A549 (cell line): Measurements from ENCODE around the gene PKP4. TPM values are rescaled to one million over a fixed set of nuclear protein-coding genes. Genes with fewer than 3 reads are reported as not detected.

Source experiments
- ATAC-seq, 2 experiments: fragments of 200-7000 bp in 1 of 2; fragments of >200 bp in 1 of 2; cut with Nextera tagmentation in 1 of 2; cut with Tn5 transposase in 1 of 2; 3 replicates each; pipeline versions ENCODE4 v1.8.0 to v1.9.1; 2018 to 2020; ENCODE audit warnings: mild to moderate bottlenecking in 1 of 2, moderate library complexity in 1 of 2
- CTCF ChIA-PET: fragments of 300-600 bp; sonication (Branson Sonifier 250); formaldehyde crosslinking; extraction: SDS; loops from one replicate; lab custom pipeline; 2021; ENCODE audit warnings: antibody characterized with exemption, inconsistent platforms; lab: Yijun Ruan, JAX
- POLR2A ChIA-PET: fragments of 350-600 bp; formaldehyde crosslinking; extraction: SDS; loops from one replicate; lab custom pipeline; 2021; ENCODE audit warnings: antibody characterized with exemption, inconsistent platforms; lab: Yijun Ruan, JAX
- DNase-seq, 2 experiments: peaks; one replicate each; pipeline versions ENCODE4 v3.0.0 to v3.0.0-alpha.2; 2011 to 2016; ENCODE audit warnings: low read depth in 1 of 2, low spot score in 1 of 2
- FAIRE-seq: peaks from 2 replicates; lab custom pipeline; 2011; peaks lifted over from hg19 to GRCh38; lab: Jason Lieb, UNC
- H3K27ac ChIP-seq, 2 experiments: fragments of >200 bp; sonication (Bioruptor Twin); formaldehyde crosslinking; 3 replicates each; pipeline ENCODE4 v1.5.1; 2016 to 2017
- H3K4me1 ChIP-seq: fragments of >200 bp; sonication (Bioruptor Twin); formaldehyde crosslinking; 3 replicates; pipeline ENCODE4 v1.6.1; 2016
- H3K4me2 ChIP-seq: fragments of >200 bp; sonication (Bioruptor Twin); formaldehyde crosslinking; 3 replicates; pipeline ENCODE4 v1.6.1; 2016
- H3K4me3 ChIP-seq: fragments of >200 bp; sonication (Bioruptor Twin); formaldehyde crosslinking; 3 replicates; pipeline ENCODE4 v1.5.1; 2016
- H3K9me3 ChIP-seq: fragments of >200 bp; sonication (Bioruptor Twin); formaldehyde crosslinking; 3 replicates; pipeline ENCODE4 v1.6.1; 2016
- BHLHE40 ChIP-seq: IDR thresholded peaks from 2 replicates; pipeline ENCODE4 v1.6.1; 2012; ENCODE audit warnings: low read depth, low read length, inconsistent platforms
- CBX2 ChIP-seq: fragments of 200-600 bp; sonication (generic); IDR thresholded peaks from 2 replicates; pipeline ENCODE4 v1.6.1; 2016; ENCODE audit warnings: low read depth, mild to moderate bottlenecking, borderline replicate concordance
- CHD2 ChIP-seq: fragments of 150-350 bp; IDR thresholded peaks from 2 replicates; pipeline ENCODE4 v1.6.1; 2014; ENCODE audit warnings: low read length; ENCODE audit not compliant: partially characterized antibody
- EHMT2 ChIP-seq: fragments of 200-600 bp; sonication (generic); IDR thresholded peaks from 2 replicates; pipeline ENCODE4 v1.6.1; 2016; ENCODE audit warnings: antibody characterized with exemption, low read depth, mild to moderate bottlenecking, moderate library complexity
- FOSL2 ChIP-seq, 2 experiments: fragments of 450-650 bp in 1 of 2; fragments of >200 bp in 1 of 2; sonication (Bioruptor Twin) in 1 of 2; formaldehyde crosslinking; IDR thresholded peaks; 2 replicates each; pipeline versions ENCODE4 v1.5.0 to v1.6.1; 2016 to 2020; ENCODE audit warnings: mild to moderate bottlenecking in 1 of 2, moderate library complexity in 1 of 2
- GATA3 ChIP-seq: IDR thresholded peaks from 2 replicates; pipeline ENCODE4 v1.6.1; 2012; ENCODE audit warnings: borderline replicate concordance
- HEYL ChIP-seq: fragments of 250-450 bp; sonication (Bioruptor Pico); IDR thresholded peaks from 2 replicates; pipeline ENCODE4 v1.8.0; 2021; ENCODE audit warnings: mild to moderate bottlenecking, moderate library complexity
- HOXB5 ChIP-seq: fragments of 250-450 bp; sonication (Bioruptor Pico); IDR thresholded peaks from 2 replicates; pipeline ENCODE4 v1.5.0; 2020; ENCODE audit warnings: mild to moderate bottlenecking, moderate library complexity
- KDM1A ChIP-seq: fragments of 200-600 bp; sonication (generic); IDR thresholded peaks from 2 replicates; pipeline ENCODE4 v1.6.1; 2016; ENCODE audit warnings: low read depth, mild to moderate bottlenecking
- MYC ChIP-seq: IDR thresholded peaks from 2 replicates; pipeline ENCODE4 v1.6.1; 2012; ENCODE audit warnings: mild to moderate bottlenecking, inconsistent platforms, low read length, improper control_type of control experiment, borderline replicate concordance
- PHF8 ChIP-seq: fragments of 200-600 bp; sonication (generic); IDR thresholded peaks from 2 replicates; pipeline ENCODE4 v1.6.1; 2016; ENCODE audit warnings: low read depth, mild to moderate bottlenecking, antibody characterized with exemption, moderate library complexity, borderline replicate concordance
- POLR2A ChIP-seq: IDR thresholded peaks from 2 replicates; pipeline ENCODE4 v1.6.1; 2012; ENCODE audit warnings: mild to moderate bottlenecking, low read length
- RAD21 ChIP-seq, 2 experiments: fragments of >200 bp in 1 of 2; sonication (Bioruptor Twin) in 1 of 2; formaldehyde crosslinking in 1 of 2; IDR thresholded peaks in 1 of 2; conservative IDR thresholded peaks in 1 of 2; 2 replicates in 1 of 2; 3 replicates in 1 of 2; pipeline ENCODE4 v1.6.1; 2012 to 2018; ENCODE audit warnings: inconsistent platforms in 1 of 2
- RCOR1 ChIP-seq: fragments of 150-350 bp; IDR thresholded peaks from 2 replicates; pipeline ENCODE4 v1.6.1; 2014; ENCODE audit warnings: antibody characterized with exemption, low read length, low read depth
- SMC3 ChIP-seq: fragments of >200 bp; sonication (Bioruptor Twin); formaldehyde crosslinking; IDR thresholded peaks from 3 replicates; pipeline ENCODE4 v1.6.1; 2018; ENCODE audit warnings: inconsistent platforms
- SREBF2 ChIP-seq: fragments of 450-650 bp; IDR thresholded peaks from 2 replicates; pipeline ENCODE4 v1.6.1; 2014; ENCODE audit warnings: mild to moderate bottlenecking, moderate library complexity
- TFCP2L1 ChIP-seq: fragments of 250-450 bp; sonication (Bioruptor Pico); IDR thresholded peaks from 2 replicates; pipeline ENCODE4 v1.5.0; 2021; ENCODE audit warnings: mild to moderate bottlenecking
- ZC3H11A ChIP-seq: fragments of 450-650 bp; IDR thresholded peaks from 2 replicates; pipeline ENCODE4 v1.6.1; 2014; ENCODE audit warnings: antibody characterized with exemption, mild to moderate bottlenecking
- ZNF302 ChIP-seq: fragments of 250-450 bp; sonication (Bioruptor Pico); IDR thresholded peaks from 2 replicates; pipeline ENCODE4 v1.9.0; 2021; ENCODE audit warnings: inconsistent platforms, mild to moderate bottlenecking, moderate library complexity
- ZSCAN20 ChIP-seq: fragments of 250-450 bp; sonication (Bioruptor Pico); IDR thresholded peaks from 2 replicates; pipeline ENCODE4 v1.8.0; 2022; ENCODE audit warnings: mild to moderate bottlenecking, moderate library complexity
- whole genome bisulfite sequencing: methylation state at CpG from one replicate; pipeline ENCODE4 v1.1.6; 2017; ENCODE audit errors: missing lambda C conversion rate; 5-methylcytosine and 5-hydroxymethylcytosine counted together
- polyA plus RNA-seq, 4 experiments: library from polyadenylated mRNA; depleted of rRNA in 3 of 4; stranded (reverse); fragments of >200 nt; fragmentation: RNase III in 1 of 4; extraction: RNeasy Plus Mini Kit Qiagen cat#74134 plus additional on column Dnase treatment in 1 of 4; gene quantifications; 2 replicates in 3 of 4; 3 replicates in 1 of 4; pipeline ENCODE4 v1.2.3, GENCODE V29; 2011 to 2017
- TF ChIP-seq, protein P1 (sequence below): IDR thresholded peaks from 2 replicates; pipeline ENCODE4 v1.6.1; 2012
- TF ChIP-seq, protein P2 (sequence below): fragments of 200-600 bp; sonication (generic); IDR thresholded peaks from 2 replicates; pipeline ENCODE4 v1.6.1; 2016; ENCODE audit warnings: antibody characterized with exemption, mild to moderate bottlenecking, moderate library complexity
- TF ChIP-seq, protein P3 (sequence below): fragments of 250-450 bp; sonication (Bioruptor Pico); IDR thresholded peaks from 2 replicates; pipeline ENCODE4 v1.5.0; 2020; ENCODE audit warnings: low read depth, mild to moderate bottlenecking, moderate library complexity
- TF ChIP-seq, protein P4 (sequence below): fragments of 450-650 bp; IDR thresholded peaks from 2 replicates; pipeline ENCODE4 v1.6.1; 2014; ENCODE audit warnings: antibody characterized with exemption

PKP4 gene
- polyA plus RNA-seq, 2 of the 4 experiments (the other 2 are of a cell fraction) = 27.0 to 56.6 TPM

DNA sequence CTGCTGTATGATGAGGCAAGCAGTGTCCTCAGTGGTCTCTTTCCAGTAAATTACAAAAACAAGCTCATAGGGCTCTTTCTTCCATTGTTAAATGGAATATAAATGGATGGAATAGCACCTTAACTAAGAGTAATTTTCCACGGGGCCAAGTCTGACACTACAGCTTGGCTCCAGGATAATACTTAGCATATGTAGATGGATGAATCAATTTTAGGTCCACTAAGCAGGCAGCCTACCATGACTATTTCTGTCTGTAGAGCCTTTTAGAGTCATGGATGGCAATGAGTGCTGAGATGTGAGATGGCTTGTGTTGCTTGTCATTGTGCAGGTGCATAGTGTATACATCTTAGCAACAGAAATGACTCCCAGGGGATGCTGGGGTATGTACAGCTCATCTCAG is 125.9 kb downstream of the PKP4 start (continued):
- TF ChIP-seq SMC3 (no peak), CHD2 (no peak), MYC (no peak), RAD21 (conservative IDR thresholded peaks at IDR 0.05 in 1 of 2, IDR thresholded peaks at IDR 0.05 in 1 of 2) (no peak), ZNF302 (CRISPR knock-in tag) (no peak), CBX2 (no peak), PHF8 (no peak), POLR2A (no peak)
- TF ChIP-seq, protein P1, sequence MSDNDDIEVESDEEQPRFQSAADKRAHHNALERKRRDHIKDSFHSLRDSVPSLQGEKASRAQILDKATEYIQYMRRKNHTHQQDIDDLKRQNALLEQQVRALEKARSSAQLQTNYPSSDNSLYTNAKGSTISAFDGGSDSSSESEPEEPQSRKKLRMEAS = no peak

DNA sequence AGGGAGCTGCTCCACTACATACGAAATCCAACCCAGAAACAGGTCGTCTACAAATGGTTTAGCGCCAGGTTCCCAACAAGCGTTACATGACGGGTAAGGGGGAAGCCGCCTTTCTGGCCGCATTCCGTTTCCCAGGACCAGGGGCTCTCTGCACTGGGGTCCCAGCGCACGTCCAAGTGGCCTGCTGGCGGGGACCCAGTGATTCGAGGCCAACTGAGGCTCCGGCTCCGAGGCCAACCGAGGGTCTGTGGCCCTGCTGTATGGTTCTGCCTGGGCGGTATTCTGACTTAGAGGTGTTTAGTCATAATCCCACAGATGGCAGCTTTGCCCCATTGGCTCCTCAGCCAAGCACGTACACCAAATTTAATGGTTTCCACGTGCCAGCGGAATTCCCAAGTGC is 127.2 kb downstream of the PKP4 start:
- no peak for ATAC-seq
- no peak overlapping the region for H3K27ac ChIP-seq
- no peak for DNase-seq
- FAIRE-seq = no peak
- no peaks in the 10 kb centered on the region for H3K9me3 ChIP-seq
- ChIA-PET CTCF (no interaction called here), POLR2A (no interaction called here)
- H3K4me2 ChIP-seq = no peak overlapping the region
- WGBS = 98% methylated on average over 15 of the region's 19 CpGs
- H3K4me3 ChIP-seq = no peak overlapping the region
- TF ChIP-seq, protein P2, sequence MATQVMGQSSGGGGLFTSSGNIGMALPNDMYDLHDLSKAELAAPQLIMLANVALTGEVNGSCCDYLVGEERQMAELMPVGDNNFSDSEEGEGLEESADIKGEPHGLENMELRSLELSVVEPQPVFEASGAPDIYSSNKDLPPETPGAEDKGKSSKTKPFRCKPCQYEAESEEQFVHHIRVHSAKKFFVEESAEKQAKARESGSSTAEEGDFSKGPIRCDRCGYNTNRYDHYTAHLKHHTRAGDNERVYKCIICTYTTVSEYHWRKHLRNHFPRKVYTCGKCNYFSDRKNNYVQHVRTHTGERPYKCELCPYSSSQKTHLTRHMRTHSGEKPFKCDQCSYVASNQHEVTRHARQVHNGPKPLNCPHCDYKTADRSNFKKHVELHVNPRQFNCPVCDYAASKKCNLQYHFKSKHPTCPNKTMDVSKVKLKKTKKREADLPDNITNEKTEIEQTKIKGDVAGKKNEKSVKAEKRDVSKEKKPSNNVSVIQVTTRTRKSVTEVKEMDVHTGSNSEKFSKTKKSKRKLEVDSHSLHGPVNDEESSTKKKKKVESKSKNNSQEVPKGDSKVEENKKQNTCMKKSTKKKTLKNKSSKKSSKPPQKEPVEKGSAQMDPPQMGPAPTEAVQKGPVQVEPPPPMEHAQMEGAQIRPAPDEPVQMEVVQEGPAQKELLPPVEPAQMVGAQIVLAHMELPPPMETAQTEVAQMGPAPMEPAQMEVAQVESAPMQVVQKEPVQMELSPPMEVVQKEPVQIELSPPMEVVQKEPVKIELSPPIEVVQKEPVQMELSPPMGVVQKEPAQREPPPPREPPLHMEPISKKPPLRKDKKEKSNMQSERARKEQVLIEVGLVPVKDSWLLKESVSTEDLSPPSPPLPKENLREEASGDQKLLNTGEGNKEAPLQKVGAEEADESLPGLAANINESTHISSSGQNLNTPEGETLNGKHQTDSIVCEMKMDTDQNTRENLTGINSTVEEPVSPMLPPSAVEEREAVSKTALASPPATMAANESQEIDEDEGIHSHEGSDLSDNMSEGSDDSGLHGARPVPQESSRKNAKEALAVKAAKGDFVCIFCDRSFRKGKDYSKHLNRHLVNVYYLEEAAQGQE = no peak
- TF ChIP-seq ZC3H11A = no peak
- no peak for TF ChIP-seq TFCP2L1 (CRISPR knock-in tag)
- TF ChIP-seq, protein P3, sequence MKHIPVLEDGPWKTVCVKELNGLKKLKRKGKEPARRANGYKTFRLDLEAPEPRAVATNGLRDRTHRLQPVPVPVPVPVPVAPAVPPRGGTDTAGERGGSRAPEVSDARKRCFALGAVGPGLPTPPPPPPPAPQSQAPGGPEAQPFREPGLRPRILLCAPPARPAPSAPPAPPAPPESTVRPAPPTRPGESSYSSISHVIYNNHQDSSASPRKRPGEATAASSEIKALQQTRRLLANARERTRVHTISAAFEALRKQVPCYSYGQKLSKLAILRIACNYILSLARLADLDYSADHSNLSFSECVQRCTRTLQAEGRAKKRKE (CRISPR knock-in tag) = no peak
- TF ChIP-seq FOSL2 (IDR thresholded peaks at IDR 0.05) = no peak
- no peak for TF ChIP-seq FOSL2 (CRISPR knock-in tag; IDR thresholded peaks at IDR 0.05)
- TF ChIP-seq HEYL = no peak
- no peak for TF ChIP-seq HOXB5
- no peak for TF ChIP-seq BHLHE40
- TF ChIP-seq GATA3 = no peak
- TF ChIP-seq RCOR1 = no peak
- TF ChIP-seq, protein P4, sequence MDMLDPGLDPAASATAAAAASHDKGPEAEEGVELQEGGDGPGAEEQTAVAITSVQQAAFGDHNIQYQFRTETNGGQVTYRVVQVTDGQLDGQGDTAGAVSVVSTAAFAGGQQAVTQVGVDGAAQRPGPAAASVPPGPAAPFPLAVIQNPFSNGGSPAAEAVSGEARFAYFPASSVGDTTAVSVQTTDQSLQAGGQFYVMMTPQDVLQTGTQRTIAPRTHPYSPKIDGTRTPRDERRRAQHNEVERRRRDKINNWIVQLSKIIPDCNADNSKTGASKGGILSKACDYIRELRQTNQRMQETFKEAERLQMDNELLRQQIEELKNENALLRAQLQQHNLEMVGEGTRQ = no peak
- TF ChIP-seq PHF8 = no peak
- TF ChIP-seq SREBF2 = no peak
- no peak for TF ChIP-seq KDM1A
- TF ChIP-seq EHMT2 = no peak
- TF ChIP-seq ZSCAN20 (CRISPR knock-in tag) = no peak
- no peak for TF ChIP-seq CHD2
- no peak for TF ChIP-seq CBX2
- H3K4me1 ChIP-seq = peaks cover 24% of the 10 kb centered on the region
